ENCODE measurements around the gene TES. TPM values are rescaled to one million over a fixed set of nuclear protein-coding genes. Genes with fewer than 3 reads are reported as not detected.

The TES gene
- total and polyA plus RNA-seq, 9 of the 15 experiments (the other 6 are each of a cell fraction or from before 2014, with no cell fraction given): 20.7 to 61.6 (median 53.8) TPM

- TF ChIP-seq NR0B1 (IDR thresholded peaks at IDR 0.05; ENCODE audit: partially characterized antibody): no peak
- peak; percentile 39; the same call in 1 of the 2 replicates for TF ChIP-seq ZNF589 (CRISPR knock-in tag; IDR thresholded peaks at IDR 0.05; ENCODE audit: low read depth)
- TF ChIP-seq FIP1L1 (IDR thresholded peaks at IDR 0.05; ENCODE audit: low read depth, low read length, poor library complexity, severe bottlenecking): no peak
- TF ChIP-seq MEIS2 (IDR thresholded peaks at IDR 0.05; ENCODE audit: partially characterized antibody): peak; percentile 90
- no peak for TF ChIP-seq KAT8 (IDR thresholded peaks at IDR 0.05; ENCODE audit: low read depth)
- no peak for TF ChIP-seq ZNF184 (CRISPR knock-in tag; IDR thresholded peaks at IDR 0.05)
- TF ChIP-seq ZBTB7A (IDR thresholded peaks at IDR 0.05; ENCODE audit: borderline replicate concordance, control insufficient read depth, low read depth, low read length): no peak
- no peak for TF ChIP-seq BDP1 (IDR thresholded peaks at IDR 0.05; ENCODE audit: insufficient read depth, insufficient read length)
- no peak for TF ChIP-seq E2F6 (IDR thresholded peaks at IDR 0.05; ENCODE audit: borderline replicate concordance in 1 of 2, extremely low read depth in 1 of 2, insufficient read depth in 1 of 2, insufficient read length in 1 of 2, low read depth in 1 of 2, low read length in 1 of 2, poor library complexity in 1 of 2, severe bottlenecking in 1 of 2)
- peak; percentile 47; the same call in 1 of the 2 replicates for TF ChIP-seq MITF (IDR thresholded peaks at IDR 0.05)
- TF ChIP-seq SRSF9 (IDR thresholded peaks at IDR 0.05; ENCODE audit: borderline replicate concordance, low read depth, low read length): no peak
- TF ChIP-seq NRF1 (conservative IDR thresholded peaks at IDR 0.05 in 1 of 2, IDR thresholded peaks at IDR 0.05 in 1 of 2): peak in 1 of 2 experiments; percentile 26; a peak in 1 of 4 replicates
- TF ChIP-seq RREB1 (CRISPR knock-in tag; IDR thresholded peaks at IDR 0.05): peak; percentile 25; the same call in 1 of the 2 replicates
Observed at GRCh38 chr7:116218051-116218645, 7.8 kb downstream of the TES start (continued).

Data from K562 (cell line).